Transverse colon (tissue), 4 donors: ENCODE measurements around the gene CCDC178. TPM values are rescaled to one million over a fixed set of nuclear protein-coding genes. Genes with fewer than 3 reads are reported as not detected.

Experiments used
- DNase-seq: peaks from one replicate; pipeline ENCODE4 v3.0.0-alpha.2; 2019
- H3K27ac ChIP-seq, 4 donors: fragments of 200-600 bp; sonication (generic); 2 replicates each; pipeline ENCODE4 v1.5.1; 2016 to 2018; ENCODE audit warnings: inconsistent platforms in 4 of 4
- H3K27me3 ChIP-seq: fragments of 200-600 bp; sonication (generic); 2 replicates; pipeline ENCODE4 v1.5.1; 2017; ENCODE audit warnings: inconsistent platforms
- H3K36me3 ChIP-seq, 4 donors: fragments of 200-600 bp; sonication (generic); 2 replicates each; pipeline ENCODE4 v1.5.1; 2017 to 2019; ENCODE audit warnings: inconsistent platforms in 4 of 4
- H3K4me1 ChIP-seq, 4 donors: fragments of 200-600 bp; sonication (generic); 2 replicates each; pipeline ENCODE4 v1.5.1; 2017 to 2020; ENCODE audit warnings: inconsistent platforms in 4 of 4
- H3K4me3 ChIP-seq, 4 donors: fragments of 200-600 bp; sonication (generic); 1 replicate in 1 of 4; 2 replicates in 3 of 4; pipeline versions ENCODE4 v1.5.1 to v1.6.1; 2017 to 2019; ENCODE audit warnings: inconsistent platforms in 4 of 4
- H3K9me3 ChIP-seq, 2 donors: fragments of 200-600 bp; sonication (generic); 2 replicates each; pipeline ENCODE4 v1.5.1; 2017 to 2019; ENCODE audit warnings: inconsistent platforms in 2 of 2
- CTCF ChIP-seq, 5 experiments: fragments of 200-600 bp in 3 of 5; fragments of 450-650 bp in 2 of 5; sonication (generic) in 3 of 5; IDR thresholded peaks; 1 replicate in 2 of 5; 2 replicates in 3 of 5; pipeline ENCODE4 v1.5.1; 2016 to 2017; ENCODE audit warnings: antibody characterized with exemption in 5 of 5, inconsistent platforms in 3 of 5, mild to moderate bottlenecking in 2 of 5, moderate library complexity in 1 of 5
- EP300 ChIP-seq: sonication (generic); formaldehyde crosslinking; IDR thresholded peaks from one replicate; pipeline ENCODE4 v1.6.1; 2017; ENCODE audit warnings: antibody characterized with exemption, low read depth
- POLR2A ChIP-seq: fragments of 450-650 bp; IDR thresholded peaks from one replicate; pipeline ENCODE4 v1.6.1; 2016; ENCODE audit warnings: antibody characterized with exemption, mild to moderate bottlenecking, moderate library complexity
- POLR2AphosphoS5 ChIP-seq, 3 donors: sonication (generic); formaldehyde crosslinking; IDR thresholded peaks; one replicate each; pipeline ENCODE4 v1.6.1; 2016; ENCODE audit warnings: antibody characterized with exemption in 3 of 3
- WGBS, 2 donors: methylation state at CpG; one replicate each; pipeline ENCODE4 v1.1.5; 2018; ENCODE audit warnings: low coverage in 1 of 2; 5-methylcytosine and 5-hydroxymethylcytosine counted together
- in situ Hi-C, 4 donors: fragments of 200-750 bp; cut with MboI; loops; one replicate each; pipeline versions ENCODE4 v1.15.0 to v1.15.1; 2017; ENCODE audit warnings: low sequenced_read_pairs in 3 of 4, low pct_ligation_motif_present in 1 of 4, low pct_unique_long_range_greater_than_20kb in 1 of 4
- intact Hi-C: fragments of 100-400 bp; cut with DNase I; formaldehyde crosslinking; loops from one replicate; pipeline ENCODE4 v1.15.1; 2023; ENCODE audit warnings: low total_unique reads
- total RNA-seq, 4 donors: library from RNA; depleted of rRNA; stranded (reverse); fragments of >200 nt; gene quantifications; one replicate each; pipeline ENCODE4 v1.1.0, GENCODE V29; 2016

The CCDC178 gene
- total RNA-seq, 4 donors from 2014 or later = 131 TPM; not detected in 3

DNA sequence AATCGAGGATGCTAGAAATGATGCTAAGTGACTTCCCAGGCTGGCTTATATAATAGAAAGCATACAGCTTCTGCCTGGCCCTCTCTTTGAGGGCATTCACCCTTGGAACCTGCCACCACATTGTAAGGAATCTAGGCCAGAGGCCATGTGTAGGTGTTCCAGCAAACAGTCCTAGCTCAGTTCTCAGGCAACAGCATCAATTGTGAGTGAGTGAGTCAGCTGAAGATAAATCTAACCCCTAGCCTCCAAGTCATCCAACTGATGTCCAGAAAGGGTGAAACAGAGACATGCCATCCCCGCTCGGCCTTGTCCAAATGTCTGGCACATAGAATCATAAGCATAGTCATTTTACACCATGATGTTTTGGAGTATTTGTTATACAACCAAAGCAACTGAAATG is 343.4 kb downstream of the CCDC178 start:
- H3K9me3 ChIP-seq = no peaks in the 10 kb centered on the region
- no peak overlapping the region for H3K4me3 ChIP-seq
- TF ChIP-seq CTCF (IDR thresholded peaks at IDR 0.05) (no peak), POLR2A (no peak), EP300 (no peak), POLR2AphosphoS5 (IDR thresholded peaks at IDR 0.05) (no peak)
- H3K27ac ChIP-seq = no peak overlapping the region
- DNase-seq = no peak
- no peaks in the 10 kb centered on the region for H3K36me3 ChIP-seq
- in situ Hi-C loops (no loop called here), intact Hi-C loops (no loop called here)
- H3K4me1 ChIP-seq = no peaks in the 10 kb centered on the region
- WGBS, 2 donors = 80 to 100% methylated on average over 1 to 3 of the region's 3 CpGs
- no peaks in the 10 kb centered on the region for H3K27me3 ChIP-seq

GRCh38 chr18:33090461-33090860 is 350.1 kb downstream of the CCDC178 start:
- H3K36me3 ChIP-seq = no peaks in the 10 kb centered on the region
- H3K27me3 ChIP-seq = no peaks in the 10 kb centered on the region
- no peaks in the 10 kb centered on the region for H3K4me1 ChIP-seq
- no peak for DNase-seq
- no peak overlapping the region for H3K4me3 ChIP-seq
- intact Hi-C loops = no loop called here
- in situ Hi-C loops = no loop called here
- H3K9me3 ChIP-seq = no peaks in the 10 kb centered on the region
- 73 to 80% methylated on average over 4 of the region's 4 CpGs for WGBS, 2 donors
- no peak for TF ChIP-seq CTCF (IDR thresholded peaks at IDR 0.05)
- no peak for TF ChIP-seq EP300
- no peak for TF ChIP-seq POLR2AphosphoS5 (IDR thresholded peaks at IDR 0.05)
- TF ChIP-seq POLR2A = no peak
- H3K27ac ChIP-seq = no peak overlapping the region

DNA sequence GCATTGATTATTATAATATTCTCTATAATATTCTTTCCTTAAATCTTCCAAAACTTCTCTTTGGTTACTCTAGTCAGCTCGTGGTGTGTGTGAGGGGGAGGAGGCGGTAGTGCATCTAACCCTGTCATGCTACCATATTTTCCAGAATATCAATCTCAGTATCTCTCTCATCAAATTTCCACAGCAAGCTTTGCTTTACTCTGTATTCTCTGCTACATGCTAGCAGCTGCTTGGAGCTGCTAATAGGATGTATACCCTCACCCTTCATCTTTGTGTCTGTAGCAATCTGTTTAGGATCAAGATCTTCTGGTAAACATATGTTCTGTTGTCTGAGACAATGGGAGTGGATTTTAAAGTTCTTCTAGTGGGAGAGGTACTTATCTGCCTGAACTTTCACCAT is 363.9 kb downstream of the CCDC178 start:
- no peaks in the 10 kb centered on the region for H3K9me3 ChIP-seq
- in situ Hi-C loops (no loop called here), intact Hi-C loops (no loop called here)
- no peak for DNase-seq
- H3K27ac ChIP-seq = no peak overlapping the region
- H3K36me3 ChIP-seq = no peaks in the 10 kb centered on the region
- H3K4me1 ChIP-seq = no peaks in the 10 kb centered on the region
- H3K4me3 ChIP-seq = no peak overlapping the region
- no peak for TF ChIP-seq CTCF (IDR thresholded peaks at IDR 0.05)
- no peak for TF ChIP-seq EP300
- no peak for TF ChIP-seq POLR2A
- no peak for TF ChIP-seq POLR2AphosphoS5 (IDR thresholded peaks at IDR 0.05)
- WGBS, 2 donors = 54 to 71% methylated on average over 2 of the region's 2 CpGs
- H3K27me3 ChIP-seq = no peaks in the 10 kb centered on the region

GRCh38 chr18:33074125-33074524 is 366.4 kb downstream of the CCDC178 start:
- intact Hi-C loops = no loop called here

More at GRCh38 chr18:33074125-33074524, 366.4 kb downstream of the CCDC178 start:
- no peak for DNase-seq
- Histone ChIP-seq H3K9me3 (no peaks in the 10 kb centered on the region), H3K36me3 (no peaks in the 10 kb centered on the region), H3K4me3 (no peak overlapping the region), H3K4me1 (no peaks in the 10 kb centered on the region), H3K27ac (no peak overlapping the region), H3K27me3 (no peaks in the 10 kb centered on the region)
- 93 to 94% methylated on average over 3 of the region's 3 CpGs for WGBS, 2 donors
- in situ Hi-C loops = no loop called here
- TF ChIP-seq EP300 (no peak), POLR2AphosphoS5 (IDR thresholded peaks at IDR 0.05) (no peak), CTCF (IDR thresholded peaks at IDR 0.05) (no peak), POLR2A (no peak)
